ENCODE measurements around the gene NDUFAF2.
"Not testable (repeated sequence)": the region's sequence is repeated elsewhere in the genome, so short reads cannot be mapped to it uniquely, and the experiment has no call there.

The NDUFAF2 gene

GRCh38 chr5:61184708-61185107 lies 239.7 kb downstream of the NDUFAF2 start:
- no peak for DNase-seq

GRCh38 chr5:61186634-61187033 lies 241.6 kb downstream of the NDUFAF2 start:
- DNase-seq = no peak

GRCh38 chr5:61187352-61187751 lies 242.3 kb downstream of the NDUFAF2 start:
- DNase-seq = not testable (repeated sequence)

GRCh38 chr5:61187826-61188225 lies 242.8 kb downstream of the NDUFAF2 start:
- not testable (repeated sequence) for DNase-seq

- DNase-seq = no peak
Measured at GRCh38 chr5:61198606-61199005, 253.6 kb downstream of the NDUFAF2 start.

- no peak for DNase-seq
Measured at GRCh38 chr5:61200582-61201155, 255.7 kb downstream of the NDUFAF2 start.

GRCh38 chr5:61202213-61202612 lies 257.2 kb downstream of the NDUFAF2 start:
- DNase-seq = no peak

Data from activated CD8-positive, alpha-beta memory T cell treated with anti-CD3 and anti-CD28 coated beads for 24 hours (primary cell).